ENCODE measurements around the gene GCA. TPM values are rescaled to one million over a fixed set of nuclear protein-coding genes. Genes with fewer than 3 reads are reported as not detected.

Gene GCA
- total RNA-seq, 1 experiment from 2014 or later = 7.0 TPM

- no peaks in the 10 kb centered on the region for H3K9me3 ChIP-seq (ENCODE audit: low read depth, low read length, poor library complexity, severe bottlenecking)
- H3K27me3 ChIP-seq (replicated peaks; ENCODE audit: insufficient read depth, low read depth, low read length, poor library complexity) = no peaks in the 10 kb centered on the region
- intact Hi-C loops (cut with micrococcal nuclease; ENCODE audit: unreplicated experiment) = loop anchor here (1.0 to 10.0 kb wide), 3 partner anchors 78 to 334 kb away; no protein-coding TSS in a partner anchor
- TF ChIP-seq EZH2 (IDR thresholded peaks at IDR 0.05; ENCODE audit: borderline replicate concordance, low read depth, low read length, poor library complexity, severe bottlenecking) = no peak
- TF ChIP-seq CTCF (conservative IDR thresholded peaks at IDR 0.05; ENCODE audit: low read depth, low read length) = no peak
- no peaks in the 10 kb centered on the region for H3K36me3 ChIP-seq (ENCODE audit: insufficient read depth, low read length, poor library complexity, severe bottlenecking)
- H3K4me3 ChIP-seq (ENCODE audit: low read depth, low read length, poor library complexity, severe bottlenecking) = no peak overlapping the region
- ChIA-PET CTCF (interaction anchor here (1.0 to 1.8 kb wide), 4 partner anchors 36 to 150 kb away, joined by 3 to 39 read pairs (median 8); no protein-coding TSS in a partner anchor), POLR2A (ENCODE audit: low non-redundant PET) (no interaction called here)
- H3K27ac ChIP-seq (ENCODE audit: low read depth, low read length, poor library complexity, severe bottlenecking) = no peak overlapping the region
- DNase-seq (ENCODE audit: low spot score) = no peak
- H3K4me1 ChIP-seq (ENCODE audit: insufficient read depth, low read length, poor library complexity, severe bottlenecking) = no peaks in the 10 kb centered on the region
- no TSS peak for BruUV-seq (replicated peaks)
Observed at GRCh38 chr2:162298669-162299335, 45.1 kb upstream of the GCA start.

- TF ChIP-seq CTCF (conservative IDR thresholded peaks at IDR 0.05; ENCODE audit: low read depth, low read length) (no peak), EZH2 (IDR thresholded peaks at IDR 0.05; ENCODE audit: borderline replicate concordance, low read depth, low read length, poor library complexity, severe bottlenecking) (no peak)
- intact Hi-C loops (cut with micrococcal nuclease; ENCODE audit: unreplicated experiment) = loop anchor here (5.0 to 10.0 kb wide), 2 partner anchors 295 to 713 kb away; no protein-coding TSS in a partner anchor
- Histone ChIP-seq H3K9me3 (ENCODE audit: low read depth, low read length, poor library complexity, severe bottlenecking) (no peaks in the 10 kb centered on the region), H3K27ac (ENCODE audit: low read depth, low read length, poor library complexity, severe bottlenecking) (no peak overlapping the region), H3K4me1 (ENCODE audit: insufficient read depth, low read length, poor library complexity, severe bottlenecking) (no peaks in the 10 kb centered on the region), H3K27me3 (replicated peaks; ENCODE audit: insufficient read depth, low read depth, low read length, poor library complexity) (no peaks in the 10 kb centered on the region), H3K4me3 (ENCODE audit: low read depth, low read length, poor library complexity, severe bottlenecking) (no peak overlapping the region), H3K36me3 (ENCODE audit: insufficient read depth, low read length, poor library complexity, severe bottlenecking) (no peaks in the 10 kb centered on the region)
- no peak for DNase-seq (ENCODE audit: low spot score)
- BruUV-seq (replicated peaks) = no TSS peak
- POLR2A ChIA-PET (ENCODE audit: low non-redundant PET) = no interaction called here
- CTCF ChIA-PET = interaction anchor here (1.0 to 2.0 kb wide), 2 partner anchors 79 to 146 kb away, joined by 3 to 9 read pairs; no protein-coding TSS in a partner anchor
Observed at GRCh38 chr2:162300266-162300665, 43.7 kb upstream of the GCA start.

- Histone ChIP-seq H3K4me3 (ENCODE audit: low read depth, low read length, poor library complexity, severe bottlenecking) (no peak overlapping the region), H3K27me3 (replicated peaks; ENCODE audit: insufficient read depth, low read depth, low read length, poor library complexity) (no peaks in the 10 kb centered on the region), H3K9me3 (ENCODE audit: low read depth, low read length, poor library complexity, severe bottlenecking) (no peaks in the 10 kb centered on the region), H3K4me1 (ENCODE audit: insufficient read depth, low read length, poor library complexity, severe bottlenecking) (no peaks in the 10 kb centered on the region), H3K36me3 (ENCODE audit: insufficient read depth, low read length, poor library complexity, severe bottlenecking) (no peaks in the 10 kb centered on the region), H3K27ac (ENCODE audit: low read depth, low read length, poor library complexity, severe bottlenecking) (no peak overlapping the region)
- no peak for TF ChIP-seq EZH2 (IDR thresholded peaks at IDR 0.05; ENCODE audit: borderline replicate concordance, low read depth, low read length, poor library complexity, severe bottlenecking)
- peak; percentile 87 for TF ChIP-seq CTCF (conservative IDR thresholded peaks at IDR 0.05; ENCODE audit: low read depth, low read length)
- intact Hi-C loops (cut with micrococcal nuclease; ENCODE audit: unreplicated experiment) = loop anchor here (5.0 to 10.0 kb wide), 2 partner anchors 296 to 714 kb away; no protein-coding TSS in a partner anchor
- CTCF ChIA-PET = interaction anchor here (1.0 to 2.0 kb wide), 2 partner anchors 80 to 147 kb away, joined by 3 to 9 read pairs; no protein-coding TSS in a partner anchor
- no TSS peak for BruUV-seq (replicated peaks)
- POLR2A ChIA-PET (ENCODE audit: low non-redundant PET) = no interaction called here
- peak; percentile 74 for DNase-seq (ENCODE audit: low spot score)
Observed at GRCh38 chr2:162301151-162301804, 42.7 kb upstream of the GCA start.
